Testis (tissue), 3 donors: Measurements from ENCODE around the gene CYFIP2. TPM values are rescaled to one million over a fixed set of nuclear protein-coding genes. Genes with fewer than 3 reads are reported as not detected.

ENCODE experiments used
- DNase-seq: peaks from one replicate; pipeline ENCODE4 v3.0.0-alpha.2; 2019
- H3K27ac ChIP-seq, 2 donors: fragments of 200-600 bp; sonication (generic); one replicate each; pipeline ENCODE4 v1.5.1; 2019
- H3K27me3 ChIP-seq: fragments of 200-600 bp; sonication (generic); one replicate; pipeline ENCODE4 v1.5.1; 2019
- H3K36me3 ChIP-seq: fragments of 200-600 bp; sonication (generic); one replicate; pipeline ENCODE4 v1.5.1; 2017; ENCODE audit warnings: low read depth; ENCODE audit errors: missing control alignments
- H3K4me1 ChIP-seq: fragments of 200-600 bp; sonication (generic); one replicate; pipeline ENCODE4 v1.5.1; 2019
- H3K4me3 ChIP-seq, 2 donors: fragments of 200-600 bp; sonication (generic); one replicate each; pipeline ENCODE4 v1.5.1; 2017 to 2019
- H3K9me3 ChIP-seq: fragments of 200-600 bp; sonication (generic); one replicate; pipeline ENCODE4 v1.5.1; 2017
- POLR2A ChIP-seq: fragments of 450-650 bp; IDR thresholded peaks from one replicate; pipeline ENCODE4 v1.6.1; 2017; ENCODE audit warnings: antibody characterized with exemption, mild to moderate bottlenecking, moderate library complexity
- WGBS, 2 donors: methylation state at CpG; one replicate each; pipeline ENCODE4 v1.1.5; 2018; 5-methylcytosine and 5-hydroxymethylcytosine counted together
- intact Hi-C: fragments of 100-400 bp; cut with DNase I; formaldehyde crosslinking; loops from one replicate; pipeline ENCODE4 v1.15.1; 2023; ENCODE audit warnings: low total_unique reads
- polyA plus RNA-seq: library from polyadenylated mRNA; stranded (reverse); fragments of 350-450 nt; fragmentation: Illumina TruSeq; extraction: RNeasy Lipid Tissue Mini Kit (QIAGEN cat#74804); gene quantifications from one replicate; pipeline ENCODE4 v1.2.3, GENCODE V29; 2014; ENCODE audit warnings: low read depth, low replicate concordance; ENCODE audit not compliant: insufficient read depth
- total RNA-seq, 2 donors: library from RNA; depleted of rRNA; stranded (reverse); fragments of >200 nt; gene quantifications; one replicate each; pipeline ENCODE4 v1.2.3, GENCODE V29; 2016
- TF ChIP-seq, protein P1 (sequence below), 3 experiments: fragments of 450-650 bp in 2 of 3; fragments of 200-600 bp in 1 of 3; sonication (generic) in 1 of 3; IDR thresholded peaks; one replicate each; pipeline ENCODE4 v1.5.1; 2016 to 2019; ENCODE audit warnings: antibody characterized with exemption in 3 of 3, mild to moderate bottlenecking in 2 of 3, moderate library complexity in 1 of 3

The CYFIP2 gene
- total and polyA plus RNA-seq, 3 donors from 2014 or later: 21.7 to 41.4 (median 32.1) TPM

- no peaks in the 10 kb centered on the region for H3K27me3 ChIP-seq
- H3K4me3 ChIP-seq: no peak overlapping the region
- H3K27ac ChIP-seq: no peak overlapping the region
- no peak for DNase-seq
- intact Hi-C loops: no loop called here
- H3K36me3 ChIP-seq: no peaks in the 10 kb centered on the region
- TF ChIP-seq POLR2A: no peak
- TF ChIP-seq, protein P1, sequence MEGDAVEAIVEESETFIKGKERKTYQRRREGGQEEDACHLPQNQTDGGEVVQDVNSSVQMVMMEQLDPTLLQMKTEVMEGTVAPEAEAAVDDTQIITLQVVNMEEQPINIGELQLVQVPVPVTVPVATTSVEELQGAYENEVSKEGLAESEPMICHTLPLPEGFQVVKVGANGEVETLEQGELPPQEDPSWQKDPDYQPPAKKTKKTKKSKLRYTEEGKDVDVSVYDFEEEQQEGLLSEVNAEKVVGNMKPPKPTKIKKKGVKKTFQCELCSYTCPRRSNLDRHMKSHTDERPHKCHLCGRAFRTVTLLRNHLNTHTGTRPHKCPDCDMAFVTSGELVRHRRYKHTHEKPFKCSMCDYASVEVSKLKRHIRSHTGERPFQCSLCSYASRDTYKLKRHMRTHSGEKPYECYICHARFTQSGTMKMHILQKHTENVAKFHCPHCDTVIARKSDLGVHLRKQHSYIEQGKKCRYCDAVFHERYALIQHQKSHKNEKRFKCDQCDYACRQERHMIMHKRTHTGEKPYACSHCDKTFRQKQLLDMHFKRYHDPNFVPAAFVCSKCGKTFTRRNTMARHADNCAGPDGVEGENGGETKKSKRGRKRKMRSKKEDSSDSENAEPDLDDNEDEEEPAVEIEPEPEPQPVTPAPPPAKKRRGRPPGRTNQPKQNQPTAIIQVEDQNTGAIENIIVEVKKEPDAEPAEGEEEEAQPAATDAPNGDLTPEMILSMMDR (IDR thresholded peaks at IDR 0.05): no peak
- H3K9me3 ChIP-seq: no peaks in the 10 kb centered on the region
- no peaks in the 10 kb centered on the region for H3K4me1 ChIP-seq
- WGBS, 2 donors: 81 to 83% methylated on average over 4 of the region's 4 CpGs
These were observed 106.5 kb downstream of the CYFIP2 start for GRCh38 chr5:157372472-157372822.

- WGBS, 2 donors: 83 to 94% methylated on average over 6 of the region's 6 CpGs
- no peak for DNase-seq
- Histone ChIP-seq H3K9me3 (no peaks in the 10 kb centered on the region), H3K4me3 (no peak overlapping the region), H3K27ac (no peak overlapping the region), H3K4me1 (peaks cover 5% of the 10 kb centered on the region), H3K36me3 (no peaks in the 10 kb centered on the region), H3K27me3 (no peaks in the 10 kb centered on the region)
- intact Hi-C loops: no loop called here
- no peak for TF ChIP-seq POLR2A
- TF ChIP-seq, protein P1 (IDR thresholded peaks at IDR 0.05): no peak
These were observed 112.6 kb downstream of the CYFIP2 start for GRCh38 chr5:157378509-157378908.

- peaks cover 6% of the 10 kb centered on the region for H3K4me1 ChIP-seq
- no peaks in the 10 kb centered on the region for H3K9me3 ChIP-seq
- H3K36me3 ChIP-seq: no peaks in the 10 kb centered on the region
- H3K27me3 ChIP-seq: no peaks in the 10 kb centered on the region
- H3K4me3 ChIP-seq: no peak overlapping the region
- intact Hi-C loops: no loop called here
- DNase-seq: no peak
- H3K27ac ChIP-seq: no peak overlapping the region
- TF ChIP-seq POLR2A: no peak
- 86 to 94% methylated on average over 3 of the region's 3 CpGs for WGBS, 2 donors
These were observed 114.1 kb downstream of the CYFIP2 start for GRCh38 chr5:157379983-157380382.

DNA sequence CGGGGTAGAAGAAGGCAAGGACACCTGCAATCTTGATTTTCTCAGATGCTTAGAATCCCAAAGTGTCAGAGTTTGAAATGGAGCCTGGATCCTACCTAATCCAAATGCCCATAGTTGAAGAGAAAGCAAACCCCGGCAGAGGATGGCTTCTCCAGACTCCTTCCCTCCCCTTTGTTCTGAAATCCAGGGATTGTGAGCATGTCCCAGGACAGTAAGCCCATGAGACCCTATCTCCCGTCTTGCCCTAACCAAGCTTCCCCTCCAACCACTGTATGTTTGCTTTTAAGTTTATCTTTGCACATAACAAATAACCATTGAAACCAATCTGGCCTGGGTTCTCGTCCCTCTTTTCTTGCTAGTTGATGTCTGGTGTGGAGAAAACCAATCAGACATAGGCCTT, 115.8 kb downstream of the CYFIP2 start:
- H3K36me3 ChIP-seq: no peaks in the 10 kb centered on the region
- no peak for DNase-seq
- H3K9me3 ChIP-seq: no peaks in the 10 kb centered on the region
- no peak overlapping the region for H3K4me3 ChIP-seq
- H3K27ac ChIP-seq: no peak overlapping the region
- 65 to 84% methylated on average over 4 of the region's 4 CpGs for WGBS, 2 donors
- peaks cover 6% of the 10 kb centered on the region for H3K4me1 ChIP-seq
- no peaks in the 10 kb centered on the region for H3K27me3 ChIP-seq
- intact Hi-C loops: no loop called here
- TF ChIP-seq POLR2A: no peak
- TF ChIP-seq, protein P1 (IDR thresholded peaks at IDR 0.05): no peak

DNA sequence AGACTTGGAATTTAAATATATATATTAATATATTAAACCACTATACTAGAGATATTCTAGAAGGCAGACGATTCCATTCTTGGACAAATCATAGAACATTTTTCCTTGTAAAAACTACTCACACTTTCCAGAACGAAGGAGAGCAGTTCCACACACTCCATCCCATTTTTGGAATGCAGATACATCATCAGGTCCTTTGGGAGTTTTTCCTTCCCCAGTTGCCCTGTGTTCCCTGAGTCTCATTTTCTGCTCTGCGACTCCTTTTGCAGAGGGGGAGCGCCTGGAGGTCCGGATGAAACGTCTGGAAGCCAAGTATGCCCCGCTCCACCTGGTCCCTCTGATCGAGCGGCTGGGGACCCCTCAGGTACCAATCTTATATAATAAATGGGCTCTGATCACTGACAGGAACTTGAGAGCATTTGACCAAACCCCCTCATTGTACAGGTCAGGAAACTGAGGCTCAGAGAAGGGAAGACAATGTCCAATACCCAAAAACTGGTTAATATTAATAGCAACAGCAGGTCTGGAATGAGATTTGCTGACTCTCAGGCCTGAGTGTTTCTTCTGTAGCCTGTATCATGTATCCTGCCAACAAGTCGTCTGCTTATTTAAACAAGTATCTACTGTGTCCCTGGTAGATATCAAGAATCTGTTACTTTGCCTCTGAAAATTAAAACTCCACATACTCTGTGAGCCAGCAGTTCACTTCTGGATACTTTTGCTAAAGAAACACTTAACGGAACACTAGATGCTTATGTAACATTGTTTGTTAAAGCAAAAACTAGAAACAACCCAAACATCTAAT, 117.3 kb downstream of the CYFIP2 start:
- no peak for DNase-seq
- intact Hi-C loops: no loop called here
- Histone ChIP-seq H3K9me3 (no peaks in the 10 kb centered on the region), H3K4me1 (peaks cover 9% of the 10 kb centered on the region), H3K27ac (peak overlapping the region in 1 of 2 donors; percentile 27), H3K36me3 (no peaks in the 10 kb centered on the region), H3K4me3 (no peak overlapping the region), H3K27me3 (no peaks in the 10 kb centered on the region)
- 60 to 69% methylated on average over 11 of the region's 11 CpGs for WGBS, 2 donors
- TF ChIP-seq POLR2A: no peak
- TF ChIP-seq, protein P1 (IDR thresholded peaks at IDR 0.05): no peak
